HepG2 (cell line): ENCODE data around the gene RGP1. TPM values are rescaled to one million over a fixed set of nuclear protein-coding genes. Genes with fewer than 3 reads are reported as not detected.
A peak's percentile ranks its signal among the peaks of the same experiment; 100 is the strongest.

Source experiments
- ASH2L ChIP-seq: fragments of 300-600, 200-600 bp; sonication (generic); IDR thresholded peaks from 2 replicates; pipeline ENCODE4 v1.7.0; 2017; ENCODE audit warnings: low read depth, mild to moderate bottlenecking, moderate library complexity, mixed read lengths, low read length; ENCODE audit not compliant: insufficient read length
- ATF7 ChIP-seq, 2 experiments: fragments of 450-650 bp in 1 of 2; sonication (generic) in 1 of 2; formaldehyde crosslinking in 1 of 2; IDR thresholded peaks; 2 replicates each; pipeline versions ENCODE4 v1.4.0 to v1.6.1; 2016 to 2020; ENCODE audit warnings: antibody characterized with exemption in 1 of 2, mild to moderate bottlenecking in 1 of 2, missing genetic modification reagents in 1 of 2
- BORCS8-MEF2B ChIP-seq: sonication (generic); formaldehyde crosslinking; IDR thresholded peaks from 2 replicates; pipeline ENCODE4 v1.8.0; 2022; ENCODE audit warnings: mild to moderate bottlenecking, missing genetic modification reagents
- FOXA3 ChIP-seq: IDR thresholded peaks from 2 replicates; pipeline ENCODE4 v1.6.1; 2016; ENCODE audit warnings: missing genetic modification reagents, missing compliant biosample characterization
- FOXK1 ChIP-seq: sonication (generic); formaldehyde crosslinking; IDR thresholded peaks from 2 replicates; pipeline ENCODE4 v1.4.0; 2020; ENCODE audit warnings: low read depth, missing genetic modification reagents, borderline replicate concordance
- MAFK ChIP-seq, 2 experiments: IDR thresholded peaks in 1 of 2; conservative IDR thresholded peaks in 1 of 2; 2 replicates each; pipeline ENCODE4 v1.6.1; 2011; ENCODE audit warnings: improper control_type of control experiment in 2 of 2, low read length in 2 of 2
- PHF20 ChIP-seq: sonication (generic); formaldehyde crosslinking; IDR thresholded peaks from 2 replicates; pipeline ENCODE4 v1.5.0; 2020; ENCODE audit warnings: mild to moderate bottlenecking, missing genetic modification reagents
- TARDBP ChIP-seq: sonication (generic); formaldehyde crosslinking; IDR thresholded peaks from 2 replicates; pipeline ENCODE4 v1.8.0; 2022; ENCODE audit warnings: mild to moderate bottlenecking, missing genetic modification reagents
- ZKSCAN5 ChIP-seq: sonication (generic); formaldehyde crosslinking; IDR thresholded peaks from 2 replicates; pipeline ENCODE4 v1.5.1; 2020; ENCODE audit warnings: mild to moderate bottlenecking, missing genetic modification reagents
- ZKSCAN8 ChIP-seq: IDR thresholded peaks from 2 replicates; pipeline ENCODE4 v1.6.1; 2016; ENCODE audit warnings: borderline replicate concordance, missing genetic modification reagents, missing compliant biosample characterization
- ZNF33B ChIP-seq: sonication (generic); formaldehyde crosslinking; IDR thresholded peaks from 2 replicates; pipeline ENCODE4 v1.5.1; 2020; ENCODE audit warnings: mild to moderate bottlenecking, missing genetic modification reagents
- ZNF350 ChIP-seq: sonication (generic); formaldehyde crosslinking; IDR thresholded peaks from 2 replicates; pipeline ENCODE4 v1.4.0; 2020; ENCODE audit warnings: mild to moderate bottlenecking, low read depth, missing genetic modification reagents, borderline replicate concordance
- ZNF546 ChIP-seq: sonication (generic); formaldehyde crosslinking; conservative IDR thresholded peaks from 2 replicates; pipeline ENCODE4 v1.8.1; 2023; ENCODE audit warnings: mild to moderate bottlenecking, missing genetic modification reagents
- ZNF558 ChIP-seq: sonication (generic); formaldehyde crosslinking; IDR thresholded peaks from 2 replicates; pipeline ENCODE4 v1.9.0; 2022; ENCODE audit warnings: mild to moderate bottlenecking, missing genetic modification reagents, borderline replicate concordance
- ZNF598 ChIP-seq: sonication (generic); formaldehyde crosslinking; IDR thresholded peaks from 2 replicates; pipeline ENCODE4 v1.5.1; 2020; ENCODE audit warnings: mild to moderate bottlenecking, missing genetic modification reagents, borderline replicate concordance
- ZNF747 ChIP-seq: sonication (generic); formaldehyde crosslinking; IDR thresholded peaks from 2 replicates; pipeline ENCODE4 v1.8.1; 2023; ENCODE audit warnings: missing genetic modification reagents, mild to moderate bottlenecking, borderline replicate concordance
- ZNF772 ChIP-seq: sonication (generic); formaldehyde crosslinking; IDR thresholded peaks from 2 replicates; pipeline ENCODE4 v1.5.0; 2020; ENCODE audit warnings: mild to moderate bottlenecking, missing genetic modification reagents
- polyA plus RNA-seq, 8 experiments: library from polyadenylated mRNA; depleted of rRNA in 3 of 8; stranded (reverse) in 7 of 8; unstranded in 1 of 8; fragments of >200 nt; fragmentation: Illumina TruSeq in 4 of 8; extraction: Trizol in 4 of 8; gene quantifications; 2 replicates each; pipeline versions ENCODE4 v1.2.1 to v1.2.3, GENCODE V29; 2011 to 2016; ENCODE audit warnings: low read depth in 4 of 8, missing spikeins in 1 of 8, mixed read lengths in 1 of 8; ENCODE audit not compliant: insufficient read depth in 1 of 8
- total RNA-seq, 5 experiments: library from RNA; depleted of rRNA; stranded (reverse); fragments of >200 nt; fragmentation: Illumina TruSeq; extraction: Trizol; gene quantifications; 2 replicates each; pipeline ENCODE4 v1.2.3, GENCODE V29; 2016; ENCODE audit warnings: low read depth in 1 of 5
- TF ChIP-seq, protein P1 (sequence below): sonication (generic); formaldehyde crosslinking; IDR thresholded peaks from 2 replicates; pipeline ENCODE4 v1.4.0; 2020; ENCODE audit warnings: mild to moderate bottlenecking, missing genetic modification reagents, borderline replicate concordance
- TF ChIP-seq, protein P2 (sequence below): sonication (generic); formaldehyde crosslinking; IDR thresholded peaks from 2 replicates; pipeline ENCODE4 v1.4.0; 2020; ENCODE audit warnings: missing genetic modification reagents, mild to moderate bottlenecking, borderline replicate concordance
- TF ChIP-seq, protein P3 (sequence below): sonication (generic); formaldehyde crosslinking; IDR thresholded peaks from 2 replicates; pipeline ENCODE4 v1.4.0; 2020; ENCODE audit warnings: mild to moderate bottlenecking, missing genetic modification reagents
- TF ChIP-seq, protein P4 (sequence below): sonication (generic); formaldehyde crosslinking; IDR thresholded peaks from 2 replicates; pipeline ENCODE4 v1.8.1; 2023; ENCODE audit warnings: mild to moderate bottlenecking, missing genetic modification reagents, borderline replicate concordance
- TF ChIP-seq, protein P5 (sequence below): sonication (generic); formaldehyde crosslinking; IDR thresholded peaks from 2 replicates; pipeline ENCODE4 v1.4.0; 2020; ENCODE audit warnings: missing genetic modification reagents

The RGP1 gene
- total and polyA plus RNA-seq, 2 of the 13 experiments (the other 11 are each of a cell fraction or from before 2014, with no cell fraction given) = 12.7 to 21.0 TPM

DNA sequence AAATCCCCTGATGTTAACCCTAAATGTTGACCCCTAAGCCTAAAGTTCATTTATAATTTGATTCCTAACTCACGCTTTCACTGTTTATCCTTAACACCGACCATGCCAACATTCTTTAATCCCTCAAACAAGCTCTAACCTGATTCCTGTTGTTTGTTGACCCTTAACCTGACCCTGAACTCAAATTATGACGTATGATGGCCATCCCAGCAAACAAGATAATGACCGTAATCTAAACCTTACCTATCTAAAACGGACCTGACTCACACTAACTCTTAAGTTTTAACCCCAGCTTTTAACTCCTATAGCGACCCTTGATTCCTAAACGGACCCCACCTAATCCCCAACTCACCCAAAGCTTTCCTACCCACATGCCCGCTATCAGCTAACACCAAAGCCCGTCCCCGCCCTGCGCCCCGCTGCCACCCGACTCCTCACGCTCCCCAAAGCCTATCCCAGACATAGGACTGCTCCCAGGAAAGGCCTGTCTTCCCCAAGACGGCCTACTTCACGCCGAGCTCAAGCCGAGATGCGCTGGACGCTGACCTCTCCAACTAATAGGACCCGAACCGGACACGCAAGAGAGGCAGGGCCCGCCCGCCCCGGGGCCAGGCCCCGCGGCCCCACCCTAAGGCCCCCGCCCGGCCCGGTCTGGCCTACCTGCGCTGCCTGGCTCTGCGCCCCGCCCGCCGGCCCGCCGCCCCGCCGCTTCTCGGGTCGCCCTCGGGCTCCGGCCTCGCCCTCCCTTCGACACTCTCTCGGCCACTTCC lies 17.5 kb upstream of the RGP1 start (continued):
- no peak for TF ChIP-seq PHF20 (CRISPR knock-in tag)
- TF ChIP-seq FOXK1 (CRISPR knock-in tag) = no peak
- no peak for TF ChIP-seq ZKSCAN5 (CRISPR knock-in tag)
- peak; percentile 6 for TF ChIP-seq ASH2L
- no peak for TF ChIP-seq ZNF598 (CRISPR knock-in tag)
- TF ChIP-seq TARDBP (CRISPR knock-in tag) = no peak
- no peak for TF ChIP-seq ZNF772
- TF ChIP-seq, protein P1, sequence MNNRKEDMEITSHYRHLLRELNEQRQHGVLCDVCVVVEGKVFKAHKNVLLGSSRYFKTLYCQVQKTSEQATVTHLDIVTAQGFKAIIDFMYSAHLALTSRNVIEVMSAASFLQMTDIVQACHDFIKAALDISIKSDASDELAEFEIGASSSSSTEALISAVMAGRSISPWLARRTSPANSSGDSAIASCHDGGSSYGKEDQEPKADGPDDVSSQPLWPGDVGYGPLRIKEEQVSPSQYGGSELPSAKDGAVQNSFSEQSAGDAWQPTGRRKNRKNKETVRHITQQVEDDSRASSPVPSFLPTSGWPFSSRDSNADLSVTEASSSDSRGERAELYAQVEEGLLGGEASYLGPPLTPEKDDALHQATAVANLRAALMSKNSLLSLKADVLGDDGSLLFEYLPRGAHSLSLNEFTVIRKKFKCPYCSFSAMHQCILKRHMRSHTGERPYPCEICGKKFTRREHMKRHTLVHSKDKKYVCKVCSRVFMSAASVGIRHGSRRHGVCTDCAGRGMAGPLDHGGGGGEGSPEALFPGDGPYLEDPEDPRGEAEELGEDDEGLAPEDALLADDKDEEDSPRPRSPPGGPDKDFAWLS (CRISPR knock-in tag) = no peak
- no peak for TF ChIP-seq ZNF546
- TF ChIP-seq, protein P2, sequence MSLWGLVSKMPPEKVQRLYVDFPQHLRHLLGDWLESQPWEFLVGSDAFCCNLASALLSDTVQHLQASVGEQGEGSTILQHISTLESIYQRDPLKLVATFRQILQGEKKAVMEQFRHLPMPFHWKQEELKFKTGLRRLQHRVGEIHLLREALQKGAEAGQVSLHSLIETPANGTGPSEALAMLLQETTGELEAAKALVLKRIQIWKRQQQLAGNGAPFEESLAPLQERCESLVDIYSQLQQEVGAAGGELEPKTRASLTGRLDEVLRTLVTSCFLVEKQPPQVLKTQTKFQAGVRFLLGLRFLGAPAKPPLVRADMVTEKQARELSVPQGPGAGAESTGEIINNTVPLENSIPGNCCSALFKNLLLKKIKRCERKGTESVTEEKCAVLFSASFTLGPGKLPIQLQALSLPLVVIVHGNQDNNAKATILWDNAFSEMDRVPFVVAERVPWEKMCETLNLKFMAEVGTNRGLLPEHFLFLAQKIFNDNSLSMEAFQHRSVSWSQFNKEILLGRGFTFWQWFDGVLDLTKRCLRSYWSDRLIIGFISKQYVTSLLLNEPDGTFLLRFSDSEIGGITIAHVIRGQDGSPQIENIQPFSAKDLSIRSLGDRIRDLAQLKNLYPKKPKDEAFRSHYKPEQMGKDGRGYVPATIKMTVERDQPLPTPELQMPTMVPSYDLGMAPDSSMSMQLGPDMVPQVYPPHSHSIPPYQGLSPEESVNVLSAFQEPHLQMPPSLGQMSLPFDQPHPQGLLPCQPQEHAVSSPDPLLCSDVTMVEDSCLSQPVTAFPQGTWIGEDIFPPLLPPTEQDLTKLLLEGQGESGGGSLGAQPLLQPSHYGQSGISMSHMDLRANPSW (CRISPR knock-in tag) = 0 out of 2 replicates have a peak, but pooled peaks have one; percentile 12
- TF ChIP-seq ZNF33B (CRISPR knock-in tag) = no peak
- TF ChIP-seq, protein P3, sequence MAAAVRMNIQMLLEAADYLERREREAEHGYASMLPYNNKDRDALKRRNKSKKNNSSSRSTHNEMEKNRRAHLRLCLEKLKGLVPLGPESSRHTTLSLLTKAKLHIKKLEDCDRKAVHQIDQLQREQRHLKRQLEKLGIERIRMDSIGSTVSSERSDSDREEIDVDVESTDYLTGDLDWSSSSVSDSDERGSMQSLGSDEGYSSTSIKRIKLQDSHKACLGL = no peak
- TF ChIP-seq ZNF747 (CRISPR knock-in tag) = no peak
- TF ChIP-seq ZNF558 (CRISPR knock-in tag) = no peak
- TF ChIP-seq FOXA3 (CRISPR knock-in tag) = 0 out of 2 replicates have a peak, but pooled peaks have one; percentile 12
- TF ChIP-seq, protein P4, sequence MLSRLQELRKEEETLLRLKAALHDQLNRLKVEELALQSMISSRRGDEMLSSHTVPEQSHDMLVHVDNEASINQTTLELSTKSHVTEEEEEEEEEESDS (CRISPR knock-in tag) = no peak
- TF ChIP-seq ZNF350 (CRISPR knock-in tag) = no peak; the same call in 1 of the 2 replicates
- TF ChIP-seq BORCS8-MEF2B (CRISPR knock-in tag) = 0 out of 2 replicates have a peak, but pooled peaks have one; percentile 11
- TF ChIP-seq, protein P5, sequence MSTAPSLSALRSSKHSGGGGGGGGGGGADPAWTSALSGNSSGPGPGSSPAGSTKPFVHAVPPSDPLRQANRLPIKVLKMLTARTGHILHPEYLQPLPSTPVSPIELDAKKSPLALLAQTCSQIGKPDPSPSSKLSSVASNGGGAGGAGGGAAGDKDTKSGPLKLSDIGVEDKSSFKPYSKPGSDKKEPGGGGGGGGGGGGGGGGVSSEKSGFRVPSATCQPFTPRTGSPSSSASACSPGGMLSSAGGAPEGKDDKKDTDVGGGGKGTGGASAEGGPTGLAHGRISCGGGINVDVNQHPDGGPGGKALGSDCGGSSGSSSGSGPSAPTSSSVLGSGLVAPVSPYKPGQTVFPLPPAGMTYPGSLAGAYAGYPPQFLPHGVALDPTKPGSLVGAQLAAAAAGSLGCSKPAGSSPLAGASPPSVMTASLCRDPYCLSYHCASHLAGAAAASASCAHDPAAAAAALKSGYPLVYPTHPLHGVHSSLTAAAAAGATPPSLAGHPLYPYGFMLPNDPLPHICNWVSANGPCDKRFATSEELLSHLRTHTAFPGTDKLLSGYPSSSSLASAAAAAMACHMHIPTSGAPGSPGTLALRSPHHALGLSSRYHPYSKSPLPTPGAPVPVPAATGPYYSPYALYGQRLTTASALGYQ = no peak
- TF ChIP-seq ZKSCAN8 (CRISPR knock-in tag) = no peak
- TF ChIP-seq MAFK (conservative IDR thresholded peaks at IDR 0.05 in 1 of 2, IDR thresholded peaks at IDR 0.05 in 1 of 2; ENCODE audit: low read length in 2 of 2) = no peak
- TF ChIP-seq ATF7 (IDR thresholded peaks at IDR 0.05) = peak; percentile 62
- no peak for TF ChIP-seq ATF7 (CRISPR knock-in tag; IDR thresholded peaks at IDR 0.05)
